Esophagus squamous epithelium (tissue), 5 donors: Measurements from ENCODE around the gene NFKB1. TPM values are rescaled to one million over a fixed set of nuclear protein-coding genes. Genes with fewer than 3 reads are reported as not detected.
"Not testable (repeated sequence)": the region's sequence is repeated elsewhere in the genome, so short reads cannot be mapped to it uniquely, and the experiment has no call there.

Source experiments
- DNase-seq: peaks from one replicate; lab custom pipeline; 2025; lab: John Stamatoyannopoulos, UW
- H3K27ac ChIP-seq, 4 donors: fragments of 200-600 bp; sonication (generic); one replicate each; pipeline ENCODE4 v1.5.1; 2016 to 2019; ENCODE audit warnings: mild to moderate bottlenecking in 1 of 4
- H3K27me3 ChIP-seq, 4 donors: fragments of 200-600 bp; sonication (generic); 1 replicate in 3 of 4; 2 replicates in 1 of 4; pipeline versions ENCODE4 v1.5.1 to v1.6.0; 2017 to 2021; ENCODE audit warnings: antibody characterized with exemption in 1 of 4
- H3K36me3 ChIP-seq, 3 donors: fragments of 200-600 bp; sonication (generic); one replicate each; pipeline ENCODE4 v1.5.1; 2016 to 2019
- H3K4me1 ChIP-seq, 3 donors: fragments of 200-600 bp; sonication (generic); one replicate each; pipeline ENCODE4 v1.5.1; 2017 to 2019
- H3K4me3 ChIP-seq, 4 donors: fragments of 200-600 bp; sonication (generic); 1 replicate in 3 of 4; 2 replicates in 1 of 4; pipeline ENCODE4 v1.5.1; 2016 to 2019; ENCODE audit warnings: mild to moderate bottlenecking in 2 of 4, moderate library complexity in 1 of 4
- H3K9me3 ChIP-seq, 3 donors: fragments of 200-600 bp; sonication (generic); one replicate each; pipeline ENCODE4 v1.5.1; 2016 to 2019
- CTCF ChIP-seq, 6 experiments: fragments of 450-650 bp in 4 of 6; fragments of 200-600 bp in 2 of 6; sonication (generic) in 2 of 6; IDR thresholded peaks; one replicate each; pipeline ENCODE4 v1.5.1; 2016 to 2019; ENCODE audit warnings: antibody characterized with exemption in 6 of 6, mild to moderate bottlenecking in 4 of 6, moderate library complexity in 4 of 6
- POLR2A ChIP-seq, 4 donors: fragments of 450-650 bp; IDR thresholded peaks; one replicate each; pipeline ENCODE4 v1.6.1; 2017; ENCODE audit warnings: antibody characterized with exemption in 4 of 4, mild to moderate bottlenecking in 4 of 4, moderate library complexity in 3 of 4
- WGBS, 2 donors: methylation state at CpG; one replicate each; pipeline ENCODE4 v1.1.5; 2018; 5-methylcytosine and 5-hydroxymethylcytosine counted together
- intact Hi-C: fragments of 100-400 bp; cut with DNase I; formaldehyde crosslinking; loops from one replicate; pipeline ENCODE4 v1.15.0; 2022
- total RNA-seq, 4 donors: library from RNA; depleted of rRNA; stranded (reverse); fragments of >200 nt; gene quantifications; one replicate each; pipeline ENCODE4 v1.1.0, GENCODE V29; 2016
- donor health status: DM: yes; HTN: yes; CAD: no.

The NFKB1 gene
- total RNA-seq, 4 donors from 2014 or later: 33.5 to 47.5 (median 41.4) TPM

GRCh38 chr4:102567427-102567826 lies 66.3 kb downstream of the NFKB1 start:
- WGBS, 2 donors: 28 to 54% methylated on average over 1 of the region's 1 CpG
- Histone ChIP-seq H3K27ac (no peak overlapping the region), H3K4me1 (peaks cover 0 to 22% (median 4%) of the 10 kb centered on the region in 3 donors), H3K9me3 (no peaks in the 10 kb centered on the region), H3K4me3 (no peak overlapping the region), H3K27me3 (no peaks in the 10 kb centered on the region), H3K36me3 (peaks cover 0 to 15% (median 0%) of the 10 kb centered on the region in 3 donors)
- intact Hi-C loops: no loop called here
- no peak for DNase-seq
- TF ChIP-seq CTCF (IDR thresholded peaks at IDR 0.05) (no peak), POLR2A (IDR thresholded peaks at IDR 0.05) (no peak)

- intact Hi-C loops: no loop called here
- no peak for DNase-seq
- Histone ChIP-seq H3K4me1 (peaks cover 0 to 22% (median 4%) of the 10 kb centered on the region in 3 donors), H3K36me3 (peaks cover 0 to 21% (median 0%) of the 10 kb centered on the region in 3 donors), H3K27me3 (no peaks in the 10 kb centered on the region), H3K4me3 (no peak overlapping the region), H3K27ac (peak overlapping the region in 3 of 4 donors; percentile 2 to 54 (median 40)), H3K9me3 (no peaks in the 10 kb centered on the region)
- 45 to 58% methylated on average over 2 of the region's 2 CpGs for WGBS, 2 donors
- TF ChIP-seq CTCF (IDR thresholded peaks at IDR 0.05): no peak
- TF ChIP-seq POLR2A (IDR thresholded peaks at IDR 0.05): no peak
Observed at GRCh38 chr4:102569200-102569599, 68.0 kb downstream of the NFKB1 start.

- Histone ChIP-seq H3K36me3 (peaks cover 0 to 21% (median 0%) of the 10 kb centered on the region in 3 donors), H3K4me1 (peaks cover 0 to 22% (median 4%) of the 10 kb centered on the region in 3 donors)
- H3K4me3 ChIP-seq, H3K27me3 ChIP-seq, intact Hi-C loops, H3K9me3 ChIP-seq, DNase-seq, H3K27ac ChIP-seq: not testable (repeated sequence)
- WGBS, 2 donors: 100% methylated on average over 1 of the region's 1 CpG
Observed at GRCh38 chr4:102570211-102570610, 69.1 kb downstream of the NFKB1 start.

GRCh38 chr4:102572452-102572851 lies 71.3 kb downstream of the NFKB1 start:
- Histone ChIP-seq H3K27ac (no peak overlapping the region), H3K27me3 (no peaks in the 10 kb centered on the region), H3K36me3 (peaks cover 0 to 28% (median 0%) of the 10 kb centered on the region in 3 donors), H3K9me3 (no peaks in the 10 kb centered on the region), H3K4me1 (peaks cover 0 to 22% (median 4%) of the 10 kb centered on the region in 3 donors), H3K4me3 (no peak overlapping the region)
- DNase-seq: no peak
- intact Hi-C loops: no loop called here
- whole genome bisulfite sequencing, 2 donors: 77 to 86% methylated on average over 3 of the region's 3 CpGs
- no peak for TF ChIP-seq POLR2A (IDR thresholded peaks at IDR 0.05)
- TF ChIP-seq CTCF (IDR thresholded peaks at IDR 0.05): no peak

- H3K27ac ChIP-seq: no peak overlapping the region
- 71 to 89% methylated on average over 2 of the region's 2 CpGs for WGBS, 2 donors
- peaks cover 0 to 4% (median 0%) of the 10 kb centered on the region in 3 donors for H3K4me1 ChIP-seq
- H3K27me3 ChIP-seq: no peaks in the 10 kb centered on the region
- TF ChIP-seq POLR2A (IDR thresholded peaks at IDR 0.05) (no peak), CTCF (IDR thresholded peaks at IDR 0.05) (no peak)
- no peak overlapping the region for H3K4me3 ChIP-seq
- intact Hi-C loops: no loop called here
- peaks cover 0 to 46% (median 5%) of the 10 kb centered on the region in 3 donors for H3K36me3 ChIP-seq
- H3K9me3 ChIP-seq: no peaks in the 10 kb centered on the region
- no peak for DNase-seq
Observed at GRCh38 chr4:102574317-102574716, 73.2 kb downstream of the NFKB1 start.
